OCI-LY7 (cell line): ENCODE data around the gene PLPP4. TPM values are rescaled to one million over a fixed set of nuclear protein-coding genes. Genes with fewer than 3 reads are reported as not detected.

Experiments
- BruUV-seq: library from RNA; stranded (reverse); fragments of 400-500 nt; replicated peaks from 2 replicates; lab custom pipeline; 2021; lab: Mats Ljungman, UMichigan
- CTCF ChIA-PET: fragments of 300-600 bp; sonication (Branson Sonifier 250); formaldehyde crosslinking; loops from one replicate; lab custom pipeline; 2022; ENCODE audit warnings: antibody characterized with exemption; ENCODE audit not compliant: unreplicated experiment; lab: Charles Lee
- POLR2A ChIA-PET: fragments of 300-600 bp; sonication (Branson Sonifier 250); formaldehyde crosslinking; loops from one replicate; lab custom pipeline; 2022; ENCODE audit warnings: antibody characterized with exemption; lab: Charles Lee
- DNase-seq: peaks from one replicate; pipeline ENCODE4 v3.0.0-alpha.2; 2015; ENCODE audit warnings: low spot score
- H2AFZ ChIP-seq: fragments of 200-600 bp; sonication (generic), shearing (Covaris generic); 2 replicates; pipeline ENCODE4 v1.6.1; 2014; ENCODE audit warnings: mild to moderate bottlenecking, antibody characterized with exemption, low read length, moderate library complexity
- H3K27ac ChIP-seq: fragments of 200-600 bp; sonication (generic); 2 replicates; pipeline ENCODE4 v1.5.1; 2014; ENCODE audit warnings: mixed run types, low read depth, mild to moderate bottlenecking, moderate library complexity, low read length, inconsistent platforms; ENCODE audit not compliant: poor library complexity, severe bottlenecking
- H3K36me3 ChIP-seq: fragments of 200-600 bp; sonication (generic); 2 replicates; pipeline ENCODE4 v1.6.1; 2014; ENCODE audit warnings: mild to moderate bottlenecking, antibody characterized with exemption, low read length, moderate library complexity, mixed read lengths; ENCODE audit not compliant: insufficient read depth
- H3K4me1 ChIP-seq: fragments of 200-600 bp; sonication (generic); 2 replicates; pipeline ENCODE4 v1.5.1; 2014; ENCODE audit warnings: mild to moderate bottlenecking, low read length; ENCODE audit not compliant: insufficient read depth, poor library complexity, severe bottlenecking
- H3K4me2 ChIP-seq: fragments of 200-600 bp; sonication (generic); 2 replicates; pipeline ENCODE4 v1.6.1; 2014; ENCODE audit warnings: mild to moderate bottlenecking, low read length
- H3K4me3 ChIP-seq: fragments of 200-600 bp; sonication (generic); 2 replicates; pipeline ENCODE4 v1.5.1; 2014; ENCODE audit warnings: mild to moderate bottlenecking, low read depth, low read length; ENCODE audit not compliant: poor library complexity, severe bottlenecking
- H3K79me2 ChIP-seq: fragments of 200-600 bp; sonication (generic); 2 replicates; pipeline ENCODE4 v1.6.1; 2016; ENCODE audit warnings: low read depth, mild to moderate bottlenecking, low read length, moderate library complexity, mixed read lengths; ENCODE audit not compliant: insufficient read depth
- H3K9me2 ChIP-seq: fragments of 200-600 bp; sonication (generic); 2 replicates; pipeline ENCODE4 v1.6.1; 2016; ENCODE audit warnings: mild to moderate bottlenecking, low read length, mixed read lengths; ENCODE audit not compliant: insufficient read depth
- H3K9me3 ChIP-seq: fragments of 200-600 bp; sonication (generic); 2 replicates; pipeline ENCODE4 v1.6.1; 2014; ENCODE audit warnings: mild to moderate bottlenecking, mixed run types, low read length, mixed read lengths
- H4K20me1 ChIP-seq: fragments of 200-600 bp; sonication (generic); 2 replicates; pipeline ENCODE4 v1.6.1; 2014; ENCODE audit warnings: mild to moderate bottlenecking, antibody characterized with exemption, low read length, moderate library complexity, mixed read lengths; ENCODE audit not compliant: insufficient read depth
- CTCF ChIP-seq: fragments of 200-600 bp; sonication (generic); conservative IDR thresholded peaks from 2 replicates; pipeline ENCODE4 v1.5.1; 2014; ENCODE audit warnings: mild to moderate bottlenecking, antibody characterized with exemption, low read length, moderate library complexity, mixed read lengths
- EZH2phosphoT487 ChIP-seq: fragments of 200-600 bp; sonication (generic); IDR thresholded peaks from 2 replicates; pipeline ENCODE4 v1.6.1; 2018; ENCODE audit warnings: low read depth, borderline replicate concordance, mild to moderate bottlenecking, mixed run types, antibody characterized with exemption, low read length, moderate library complexity, mixed read lengths
- intact Hi-C: fragments of 100-400 bp; cut with micrococcal nuclease; formaldehyde crosslinking; loops from one replicate; pipeline ENCODE4 v1.10.0; 2022; ENCODE audit not compliant: unreplicated experiment
- total RNA-seq, 2 experiments: library from RNA; depleted of rRNA in 1 of 2; stranded (reverse); fragments of >200 nt in 1 of 2; shearing (Covaris generic) in 1 of 2; gene quantifications; 2 replicates each; pipeline ENCODE4 v1.2.3, GENCODE V29; 2014 to 2022

PLPP4 gene
- total RNA-seq, 2 experiments from 2014 or later = not detected

GRCh38 chr10:120480848-120481247 lies 23.8 kb downstream of the PLPP4 start:
- POLR2A ChIA-PET = no interaction called here
- intact Hi-C loops = no loop called here
- H4K20me1 ChIP-seq = no peaks in the 10 kb centered on the region
- H3K4me3 ChIP-seq = no peak overlapping the region
- no peaks in the 10 kb centered on the region for H3K9me3 ChIP-seq
- no peaks in the 10 kb centered on the region for H3K9me2 ChIP-seq
- DNase-seq = no peak
- CTCF ChIA-PET = no interaction called here
- TF ChIP-seq EZH2phosphoT487 (no peak), CTCF (no peak)
- no peaks in the 10 kb centered on the region for H3K79me2 ChIP-seq
- H2AFZ ChIP-seq = no peak overlapping the region
- H3K4me1 ChIP-seq = no peaks in the 10 kb centered on the region
- BruUV-seq = no TSS peak
- no peak overlapping the region for H3K27ac ChIP-seq
- no peak overlapping the region for H3K4me2 ChIP-seq
- no peaks in the 10 kb centered on the region for H3K36me3 ChIP-seq

GRCh38 chr10:120483006-120483405 lies 26.0 kb downstream of the PLPP4 start:
- Histone ChIP-seq H3K36me3 (no peaks in the 10 kb centered on the region), H4K20me1 (no peaks in the 10 kb centered on the region), H3K79me2 (no peaks in the 10 kb centered on the region), H3K9me3 (no peaks in the 10 kb centered on the region), H3K9me2 (no peaks in the 10 kb centered on the region), H3K4me2 (no peak overlapping the region), H3K4me1 (no peaks in the 10 kb centered on the region), H3K27ac (no peak overlapping the region), H2AFZ (no peak overlapping the region), H3K4me3 (no peak overlapping the region)
- intact Hi-C loops = no loop called here
- DNase-seq = no peak
- ChIA-PET POLR2A (no interaction called here), CTCF (no interaction called here)
- BruUV-seq = no TSS peak
- no peak for TF ChIP-seq CTCF
- TF ChIP-seq EZH2phosphoT487 = no peak

- H3K79me2 ChIP-seq = no peaks in the 10 kb centered on the region
- BruUV-seq = no TSS peak
- no peak overlapping the region for H3K4me3 ChIP-seq
- H4K20me1 ChIP-seq = no peaks in the 10 kb centered on the region
- ChIA-PET POLR2A (no interaction called here), CTCF (no interaction called here)
- DNase-seq = no peak
- no peak overlapping the region for H3K27ac ChIP-seq
- TF ChIP-seq EZH2phosphoT487 (no peak), CTCF (no peak)
- no peaks in the 10 kb centered on the region for H3K9me2 ChIP-seq
- H2AFZ ChIP-seq = no peak overlapping the region
- no peaks in the 10 kb centered on the region for H3K36me3 ChIP-seq
- no peaks in the 10 kb centered on the region for H3K4me1 ChIP-seq
- intact Hi-C loops = no loop called here
- H3K4me2 ChIP-seq = no peak overlapping the region
- no peaks in the 10 kb centered on the region for H3K9me3 ChIP-seq
These were observed 26.7 kb downstream of the PLPP4 start for GRCh38 chr10:120483651-120484301.
